Suppressor macrophage (primary cell): ENCODE measurements around the gene PLEKHS1.
A peak's percentile ranks its signal among the peaks of the same experiment; 100 is the strongest.
"Not testable (repeated sequence)": the region's sequence is repeated elsewhere in the genome, so short reads cannot be mapped to it uniquely, and the experiment has no call there.

Experiments used
- DNase-seq, 4 experiments: peaks; one replicate each; pipeline ENCODE4 v3.0.0-alpha.2; 2020 to 2022

The PLEKHS1 gene

DNA sequence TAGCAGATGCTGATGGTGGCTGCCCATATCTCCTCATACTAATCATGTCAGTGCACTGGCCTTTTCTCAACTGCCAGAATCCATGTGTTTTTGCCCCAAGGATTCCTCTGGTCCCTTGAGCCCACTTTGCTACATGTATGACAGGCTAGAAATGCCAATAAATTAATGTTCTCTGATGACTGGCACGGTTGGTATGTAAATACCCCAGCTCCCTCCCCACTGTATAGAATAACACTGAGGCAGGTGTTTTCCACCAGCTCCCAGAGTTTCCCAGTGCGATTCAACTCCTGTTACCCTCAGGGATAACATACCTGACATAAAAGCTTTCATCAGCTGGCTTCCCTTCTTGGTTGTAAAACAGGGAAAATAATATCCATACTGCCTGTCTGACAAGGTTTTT is 9.0 kb upstream of the PLEKHS1 start:
- DNase-seq, result no peak

- no peak for DNase-seq
Measured at GRCh38 chr10:113743594-113743993, 7.9 kb upstream of the PLEKHS1 start.

DNA sequence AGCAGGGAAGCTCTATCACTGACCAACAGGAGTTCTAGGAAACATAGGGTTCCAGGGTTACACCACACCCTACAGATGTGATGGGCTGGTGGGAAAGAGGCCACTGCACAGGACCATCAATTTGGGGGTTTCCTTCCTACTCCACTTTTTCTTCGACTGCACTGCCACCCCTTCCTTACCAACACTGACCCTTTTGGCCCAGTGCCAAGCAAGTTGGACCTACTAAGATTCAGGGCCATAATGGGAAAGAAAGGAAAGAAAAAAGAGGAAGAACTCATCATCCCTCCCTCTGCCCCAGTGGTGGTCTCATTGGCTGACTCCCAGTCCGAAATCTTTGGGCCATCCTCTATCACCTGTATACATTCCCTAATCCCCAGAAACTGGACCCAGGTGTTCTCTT is 6.1 kb upstream of the PLEKHS1 start:
- no peak for DNase-seq

- DNase-seq, result no peak
Measured at GRCh38 chr10:113746217-113746957, 5.1 kb upstream of the PLEKHS1 start.

DNA sequence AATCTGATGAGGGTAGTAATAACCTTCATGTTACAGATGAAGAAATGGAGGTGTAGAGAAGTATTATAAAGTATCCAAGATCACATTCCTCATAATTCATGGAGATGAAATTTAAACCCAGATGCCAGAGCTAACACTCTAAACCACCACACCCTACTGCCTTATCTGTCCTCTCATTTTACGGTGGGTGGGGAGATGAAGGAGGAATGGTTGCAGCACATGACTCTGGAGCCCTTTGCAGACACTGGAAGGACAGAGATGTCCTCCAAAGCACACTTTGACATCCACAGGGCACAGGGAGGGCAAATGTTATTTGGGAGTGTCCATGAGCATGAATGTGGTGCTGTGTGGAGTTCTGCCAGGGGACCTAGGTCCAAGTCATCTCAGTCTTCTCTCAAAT is 1.1 kb downstream of the PLEKHS1 start:
- DNase-seq, result no peak

- DNase-seq, result no peak
Measured at GRCh38 chr10:113753020-113753692, 1.7 kb downstream of the PLEKHS1 start.

- DNase-seq, result no peak
Measured at GRCh38 chr10:113754125-113754524, 2.6 kb downstream of the PLEKHS1 start.

- DNase-seq, result no peak
Measured at GRCh38 chr10:113754768-113755167, 3.3 kb downstream of the PLEKHS1 start.

- no peak for DNase-seq
Measured at GRCh38 chr10:113756940-113757543, 5.6 kb downstream of the PLEKHS1 start.

DNA sequence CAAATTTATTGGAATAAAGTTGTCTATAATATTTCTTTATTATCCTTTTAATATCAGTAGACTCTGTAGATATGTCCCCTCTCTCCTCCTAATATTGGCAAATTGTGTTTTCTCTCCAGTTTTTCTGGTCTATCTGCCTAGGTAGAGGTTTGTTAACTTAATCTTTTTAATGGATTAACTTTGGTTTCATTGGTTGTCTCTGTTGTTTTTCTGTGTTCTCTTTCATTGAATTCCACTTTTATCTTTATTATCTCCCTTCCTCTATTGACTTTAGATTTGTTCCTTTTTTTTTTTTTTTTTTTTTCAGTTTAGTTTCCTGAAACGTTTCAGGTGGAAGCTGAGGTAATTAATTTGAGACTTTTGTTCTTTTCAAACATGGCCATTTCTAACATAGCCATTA is 10.6 kb downstream of the PLEKHS1 start:
- DNase-seq, result no peak

DNA sequence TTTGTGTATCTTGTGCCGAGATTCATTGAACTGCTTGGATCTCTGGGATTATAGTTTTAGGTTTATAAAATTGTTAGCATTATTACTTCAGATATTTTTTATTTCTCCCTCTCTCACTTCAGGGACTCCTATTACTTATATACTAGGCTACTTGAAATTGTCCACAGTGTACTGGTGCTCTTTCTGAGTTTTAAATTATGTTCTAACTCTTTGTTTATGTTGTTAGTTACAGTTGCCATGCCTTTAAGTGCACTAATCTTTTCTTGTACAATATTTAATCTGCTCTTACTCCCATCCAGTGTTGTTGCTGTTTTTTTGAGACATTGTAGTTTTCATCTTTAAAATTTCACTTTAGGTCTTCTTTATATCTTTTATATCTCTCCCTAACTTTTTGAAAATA is 13.1 kb downstream of the PLEKHS1 start:
- no peak for DNase-seq

DNA sequence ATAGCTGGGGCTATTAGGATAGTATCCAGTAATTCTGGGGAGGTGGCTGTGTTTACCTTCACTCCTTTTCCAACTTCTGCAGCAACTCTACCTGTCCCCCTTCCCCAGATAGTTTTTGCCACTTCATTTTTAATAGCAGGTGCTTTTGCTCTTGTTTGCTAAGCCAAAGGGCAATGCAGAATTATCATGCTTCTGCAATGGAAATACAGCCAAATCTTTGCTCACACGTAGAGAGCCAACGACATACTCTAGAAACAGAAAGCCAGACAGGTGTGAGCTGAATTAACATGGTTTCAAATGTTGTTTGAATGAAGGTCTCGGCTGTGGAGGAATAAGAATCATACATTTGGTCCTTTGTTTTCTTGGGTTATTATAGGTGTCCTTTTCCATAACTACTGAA is 14.4 kb downstream of the PLEKHS1 start:
- DNase-seq, result no peak

GRCh38 chr10:113767222-113767621 is 15.7 kb downstream of the PLEKHS1 start:
- DNase-seq, result no peak

DNA sequence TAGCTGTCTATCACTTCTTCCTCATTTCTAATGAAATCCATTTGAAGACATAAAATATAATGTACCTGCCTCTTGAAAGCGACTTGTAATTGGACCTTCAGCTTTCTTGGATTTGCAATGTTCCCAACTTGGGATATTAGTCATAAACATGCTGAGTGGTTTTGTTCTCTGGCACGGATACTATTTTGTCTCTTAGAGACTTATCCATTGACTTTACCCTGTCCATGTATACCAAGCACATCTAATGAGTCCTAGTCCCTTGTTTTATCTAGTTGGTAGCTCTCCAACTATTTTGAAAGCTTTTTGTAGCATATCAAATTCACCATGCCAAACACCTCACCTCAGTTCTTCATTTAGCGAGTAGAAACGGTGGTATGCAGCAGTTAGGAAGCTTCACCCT is 18.9 kb downstream of the PLEKHS1 start:
- DNase-seq, result no peak

GRCh38 chr10:113771131-113771530 is 19.6 kb downstream of the PLEKHS1 start:
- not testable (repeated sequence) for DNase-seq

- no peak for DNase-seq
Measured at GRCh38 chr10:113775686-113776294, 24.3 kb downstream of the PLEKHS1 start.

- DNase-seq, result no peak
Measured at GRCh38 chr10:113776553-113776952, 25.1 kb downstream of the PLEKHS1 start.

- no peak for DNase-seq
Measured at GRCh38 chr10:113780681-113781250, 29.3 kb downstream of the PLEKHS1 start.

- DNase-seq, result no peak
Measured at GRCh38 chr10:113782367-113782766, 30.9 kb downstream of the PLEKHS1 start.

- no peak for DNase-seq
Measured at GRCh38 chr10:113782986-113783704, 31.7 kb downstream of the PLEKHS1 start.

DNA sequence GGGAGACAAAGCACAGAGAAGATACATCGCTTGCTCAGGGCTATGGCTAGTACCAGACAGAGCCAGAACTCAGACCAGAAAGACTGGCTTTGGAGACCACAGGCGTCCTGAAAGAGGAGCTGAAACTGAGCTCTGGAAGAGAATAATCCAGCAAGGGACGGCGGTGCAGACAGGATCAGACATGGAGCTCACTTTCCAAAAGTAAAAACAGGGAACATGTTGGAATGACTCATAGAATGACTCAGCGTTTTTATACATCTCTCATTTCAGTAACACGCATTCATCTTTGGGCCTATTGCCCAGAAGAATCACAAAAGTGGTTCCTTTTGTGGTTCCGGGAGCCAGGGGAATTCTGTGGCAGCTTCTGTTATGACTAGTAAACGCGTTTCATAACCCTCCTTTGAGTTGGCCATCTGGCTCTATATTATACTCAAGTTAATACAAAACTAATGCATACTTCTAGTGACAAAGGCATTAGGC is 37.2 kb downstream of the PLEKHS1 start:
- DNase-seq, result peak; percentile 70 to 85 (median 77)

DNA sequence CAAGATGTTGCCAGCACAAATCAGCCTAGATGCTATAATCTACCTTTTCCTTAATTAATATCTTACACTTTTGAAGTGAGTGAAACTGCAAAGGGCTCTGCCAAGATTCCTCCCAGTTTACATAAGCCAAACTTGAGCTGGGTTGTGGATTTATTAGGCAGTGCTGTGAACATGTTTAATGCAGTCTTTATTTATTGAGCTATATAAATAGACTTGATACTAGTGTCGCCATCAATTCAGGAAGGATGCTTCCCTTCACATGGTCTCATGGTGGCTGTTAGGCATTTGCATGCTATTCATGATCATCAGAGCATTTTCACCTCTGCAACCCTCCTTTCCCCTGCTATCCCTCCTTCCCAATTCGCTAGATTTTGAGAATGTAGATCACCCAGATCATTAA is 40.2 kb downstream of the PLEKHS1 start:
- DNase-seq, result no peak
